NCI-H748 (cell line): ENCODE measurements around the gene FLT3.
"Not testable (repeated sequence)": the region's sequence is repeated elsewhere in the genome, so short reads cannot be mapped to it uniquely, and the experiment has no call there.

Experiments used
- DNase-seq: peaks from one replicate; lab custom pipeline; 2025; ENCODE audit not compliant: unreplicated experiment; lab: John Stamatoyannopoulos, UW

The FLT3 gene

GRCh38 chr13:28005016-28005415 lies 95.4 kb downstream of the FLT3 start:
- not testable (repeated sequence) for DNase-seq

DNA sequence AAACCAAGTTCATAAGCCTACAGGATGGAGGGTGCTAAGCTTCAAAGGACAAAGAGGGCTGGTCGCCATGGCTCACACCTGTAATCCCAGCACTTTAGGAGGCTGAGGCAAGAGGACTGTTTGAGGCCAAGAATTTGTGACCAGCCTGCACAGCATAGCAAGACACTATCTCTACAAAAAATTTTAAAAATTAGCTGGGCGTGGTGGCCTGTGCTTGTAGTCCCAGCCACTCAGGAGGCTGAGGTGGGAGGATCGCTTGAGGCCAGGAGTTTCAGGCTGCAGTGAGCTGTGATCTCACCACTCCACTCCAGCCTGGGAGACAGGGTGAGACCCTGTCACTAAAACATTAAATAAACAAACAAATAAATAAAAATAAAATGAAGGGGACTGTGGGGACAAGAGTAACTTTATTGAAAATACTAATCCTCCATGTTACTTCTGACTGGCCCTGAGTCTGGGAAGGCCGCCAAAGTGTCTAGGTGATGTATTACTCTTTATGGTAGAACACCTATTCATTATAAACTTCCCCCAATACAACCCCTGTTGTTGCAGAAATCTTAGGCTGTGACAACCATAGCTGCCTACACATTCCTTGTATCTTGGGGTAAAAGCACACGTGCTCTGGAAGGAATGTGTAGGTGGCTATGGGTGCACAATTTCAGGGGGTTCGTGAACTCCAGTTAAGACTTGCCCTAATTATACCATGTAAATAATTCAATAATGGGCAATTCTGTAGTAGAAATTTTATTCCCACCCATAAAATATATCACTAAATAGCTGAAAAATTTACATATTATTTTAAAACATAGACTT lies 97.3 kb downstream of the FLT3 start:
- DNase-seq = no peak

DNA sequence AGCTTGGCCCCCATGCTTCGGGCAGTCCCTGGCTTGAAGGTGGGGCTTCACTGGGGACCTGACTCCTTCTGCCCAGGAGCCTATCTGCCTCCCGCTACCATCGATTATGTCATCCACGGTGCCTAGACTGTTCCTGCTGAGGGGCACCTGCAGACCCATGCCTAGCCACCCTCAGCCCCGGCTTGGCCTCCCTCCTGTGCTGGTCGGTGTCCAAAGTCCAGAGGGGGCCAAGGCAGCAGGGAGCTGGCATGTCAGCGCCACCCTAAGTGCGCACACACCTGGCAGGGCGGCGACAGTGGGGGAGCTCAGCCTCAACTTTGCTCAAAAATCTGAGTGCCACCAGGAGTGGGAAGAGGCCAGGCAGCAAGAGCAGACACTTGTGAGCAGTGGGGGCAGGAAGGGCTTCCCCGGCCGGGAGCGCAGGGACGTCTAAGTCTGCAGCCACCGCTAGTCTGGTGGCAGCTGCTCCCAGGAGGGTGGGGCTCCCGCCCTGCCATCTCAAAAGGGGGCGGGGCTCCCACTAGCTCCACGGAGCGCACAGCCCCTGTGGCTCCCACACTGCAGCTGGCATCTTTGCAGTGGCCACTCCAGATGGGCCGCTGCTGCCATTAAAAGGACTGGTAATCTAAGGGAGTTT lies 98.4 kb downstream of the FLT3 start:
- DNase-seq = peak; percentile 67

GRCh38 chr13:28001049-28001448 lies 99.3 kb downstream of the FLT3 start:
- DNase-seq = no peak

DNA sequence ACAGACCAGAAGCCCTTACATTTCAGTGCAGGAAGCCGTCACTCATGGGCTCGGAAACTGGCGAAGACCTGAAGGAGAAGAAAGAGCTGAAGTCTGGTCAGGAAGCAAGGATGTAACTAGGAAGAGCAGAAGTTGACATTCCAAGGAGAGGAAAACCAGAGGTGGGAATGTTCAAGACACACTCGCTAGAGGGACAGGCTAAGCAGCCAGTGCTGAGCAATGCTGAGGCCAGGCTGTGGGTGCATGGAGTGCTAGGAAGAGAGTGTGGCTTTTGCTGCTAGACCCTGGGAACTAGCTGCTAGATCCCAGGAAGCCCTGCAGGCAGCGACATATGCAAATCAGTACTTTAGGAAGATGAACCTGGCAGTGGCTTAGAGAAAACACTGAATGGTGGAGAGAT lies 99.8 kb downstream of the FLT3 start:
- DNase-seq = no peak

DNA sequence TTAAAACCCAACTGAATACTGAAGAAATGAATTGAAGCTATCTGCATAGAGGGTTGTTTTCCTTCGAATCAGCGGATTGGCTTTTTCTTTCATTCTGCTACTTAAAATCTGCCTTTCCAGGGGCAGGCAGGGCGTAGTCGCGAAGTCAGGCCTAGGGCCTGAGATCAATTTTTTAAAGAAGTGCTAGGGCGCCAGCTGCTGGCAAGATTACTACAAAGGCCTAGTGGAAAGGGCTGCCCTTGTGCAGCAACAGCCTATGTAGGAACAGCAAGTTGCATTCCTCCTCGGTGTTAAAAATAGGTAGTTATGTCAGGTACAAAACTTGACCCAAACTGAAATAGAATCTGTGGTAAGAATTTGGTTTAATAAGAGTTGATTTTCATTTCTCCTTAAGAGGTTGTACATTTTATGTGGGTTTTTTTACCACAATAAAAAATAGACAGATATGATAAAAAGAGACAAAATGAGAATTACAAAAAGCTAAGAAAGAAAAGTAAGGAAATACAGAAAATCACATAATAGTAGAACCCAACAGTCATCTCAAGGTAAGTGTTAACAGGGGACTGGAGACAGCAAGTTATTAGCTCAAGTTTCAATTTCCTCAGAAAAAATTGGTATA lies 102.4 kb downstream of the FLT3 start:
- peak; percentile 80 for DNase-seq

DNA sequence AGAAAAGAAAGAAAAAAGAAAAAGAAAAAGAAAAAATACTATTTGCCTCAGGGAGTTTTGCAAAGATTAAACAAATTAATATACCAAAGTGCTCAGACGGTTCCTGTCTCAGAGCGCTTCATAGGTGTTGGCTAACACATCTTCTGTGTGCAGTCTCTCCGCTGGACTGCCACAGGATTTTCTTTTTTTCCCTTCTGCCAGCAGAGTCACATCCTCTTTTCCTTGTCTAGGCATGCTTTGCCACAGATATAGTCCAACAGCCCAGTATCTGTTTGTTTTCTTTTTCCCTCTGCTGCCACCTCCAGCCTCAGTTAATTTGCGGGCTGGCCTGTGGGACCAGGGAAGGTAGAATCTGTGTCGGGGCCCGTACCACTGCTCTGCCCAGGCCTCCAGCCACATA lies 108.5 kb downstream of the FLT3 start:
- DNase-seq = no peak

- no peak for DNase-seq
Observed at GRCh38 chr13:27988520-27988919, 111.9 kb downstream of the FLT3 start, which contains the start of gene URAD. Gene URAD (minus strand): TSS chr13:27988693. CDS start chr13:27988637, 56 bp downstream.

DNA sequence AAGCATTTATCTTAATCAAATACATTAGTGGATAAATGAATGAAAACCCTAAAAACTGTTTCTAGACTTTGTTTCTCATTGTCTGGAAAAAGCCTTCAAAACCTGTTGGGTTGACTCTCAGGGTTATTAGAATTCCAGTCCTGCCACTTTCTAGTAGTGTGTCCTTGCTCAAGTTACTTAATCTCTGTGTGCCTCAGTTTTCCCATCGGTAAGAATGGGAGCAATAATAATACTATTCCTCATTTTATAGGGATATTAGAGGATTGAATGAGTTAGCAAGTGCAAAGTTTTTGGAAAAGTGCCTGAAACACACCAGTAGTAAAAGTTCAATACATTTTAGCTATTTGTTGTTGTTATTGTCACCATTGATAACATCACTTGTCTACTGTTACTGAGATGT lies 114.8 kb downstream of the FLT3 start:
- no peak for DNase-seq

DNA sequence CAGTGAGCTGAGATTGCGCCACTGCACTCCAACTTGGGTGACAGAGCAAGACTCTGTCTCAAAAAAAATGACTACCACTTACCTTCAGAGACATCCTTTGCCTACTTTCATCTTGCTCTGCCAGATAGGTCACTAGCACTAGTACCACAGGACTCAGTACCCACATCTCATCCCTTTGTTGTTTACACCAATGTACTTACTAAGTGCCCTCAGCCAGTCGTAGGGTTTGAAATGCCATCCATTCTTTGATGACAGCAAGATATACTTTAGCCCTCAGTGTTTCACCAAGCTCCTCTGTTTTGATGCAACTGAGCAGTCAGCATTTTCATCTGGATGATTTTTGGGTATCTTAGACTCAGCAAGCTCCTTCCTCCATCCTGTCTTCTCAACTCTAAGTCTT lies 118.0 kb downstream of the FLT3 start:
- no peak for DNase-seq

- DNase-seq = no peak
Observed at GRCh38 chr13:27981006-27981708, 119.2 kb downstream of the FLT3 start.

GRCh38 chr13:27980280-27980998 lies 119.9 kb downstream of the FLT3 start:
- DNase-seq = no peak

GRCh38 chr13:27979765-27980279 lies 120.6 kb downstream of the FLT3 start:
- no peak for DNase-seq

DNA sequence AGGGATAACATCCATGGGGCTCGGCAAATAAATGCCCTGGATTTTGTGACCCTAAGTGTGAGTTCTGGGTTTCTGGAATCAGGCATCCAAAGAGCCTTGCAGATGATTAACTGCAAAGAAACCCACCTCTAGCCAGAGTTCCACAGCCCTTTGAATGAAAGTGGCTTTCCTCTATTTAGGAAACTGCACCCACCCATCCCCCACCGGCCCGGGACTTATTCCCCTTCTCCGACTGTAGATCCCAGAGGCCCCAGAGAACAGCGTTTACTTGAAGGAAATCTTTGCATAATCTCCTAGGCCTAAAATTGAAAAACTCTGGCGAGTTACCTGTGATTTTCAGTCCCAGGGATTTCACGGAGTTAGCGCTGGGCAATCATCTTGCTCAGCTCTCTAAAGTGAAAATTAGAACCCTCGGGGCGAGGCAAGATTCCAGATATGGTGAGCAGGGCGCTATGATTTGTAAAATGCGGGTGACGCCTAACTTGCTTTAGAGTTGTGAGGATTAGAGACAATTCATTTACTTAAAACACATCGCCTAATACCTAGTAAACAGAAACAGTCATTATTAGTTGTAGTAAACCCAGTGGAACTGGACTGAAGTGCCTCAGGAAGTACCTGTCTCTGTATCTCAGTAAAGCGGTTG lies 121.3 kb downstream of the FLT3 start:
- no peak for DNase-seq

GRCh38 chr13:27978301-27978968 lies 121.9 kb downstream of the FLT3 start:
- no peak for DNase-seq

GRCh38 chr13:27977476-27978300 lies 122.7 kb downstream of the FLT3 start:
- DNase-seq = no peak

- no peak for DNase-seq
Observed at GRCh38 chr13:27976362-27977091, 123.8 kb downstream of the FLT3 start.
